GM18505 (cell line): ENCODE measurements around the gene PITPNM1.

Experiments used
- ATAC-seq: cut with Tn5 transposase; IDR thresholded peaks from one replicate; pipeline ENCODE4 v1.9.1; 2021; ENCODE audit not compliant: unreplicated experiment
- POLR2A ChIP-seq: IDR thresholded peaks from 4 replicates; pipeline ENCODE4 v1.6.1; 2011; ENCODE audit warnings: borderline replicate concordance; ENCODE audit not compliant: insufficient read depth, insufficient read length; ENCODE audit errors: extremely low read depth

Gene PITPNM1

GRCh38 chr11:67465189-67465510 is 40.0 kb downstream of the PITPNM1 start:
- ATAC-seq: no peak
- no peak for TF ChIP-seq POLR2A

DNA sequence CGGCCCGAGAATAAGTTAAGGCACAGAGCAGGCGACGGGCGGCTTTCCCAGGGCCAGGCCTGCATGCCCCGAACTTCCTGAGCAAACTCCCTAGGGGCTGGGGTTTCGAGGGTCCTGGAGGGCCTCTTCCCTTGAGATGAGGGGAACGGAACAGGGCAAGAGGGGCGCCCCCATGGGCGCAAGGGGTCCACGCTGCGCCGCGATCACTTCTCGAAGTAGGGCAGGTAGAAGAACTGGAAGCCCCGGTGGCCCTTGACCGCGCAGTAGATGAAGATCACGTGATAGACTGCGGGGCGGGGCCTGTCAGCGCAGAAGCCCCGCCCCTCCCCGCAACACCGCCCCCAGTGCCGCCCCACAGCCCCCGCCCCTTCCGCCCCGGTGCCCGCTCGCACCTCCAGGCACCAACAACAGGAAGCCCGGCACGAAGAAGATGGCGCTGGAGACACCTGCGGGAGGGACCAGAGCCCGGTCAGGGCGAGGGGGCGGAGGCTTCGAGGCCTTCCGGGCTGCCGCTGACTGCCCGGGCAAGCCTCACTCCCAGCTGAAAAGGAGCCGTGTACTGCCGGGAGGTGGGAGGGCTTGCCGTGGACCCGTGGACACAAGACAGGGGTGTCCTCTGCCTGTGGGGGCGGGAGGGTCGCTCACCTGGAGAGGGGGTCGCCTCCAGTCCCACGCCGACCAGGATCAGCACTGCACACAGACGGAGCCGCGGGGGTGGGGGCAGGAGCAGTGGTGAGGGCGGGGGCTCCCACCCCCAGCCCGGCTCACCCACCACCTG is 40.6 kb downstream of the PITPNM1 start:
- TF ChIP-seq POLR2A: peak; percentile 84
- peak; percentile 51 for ATAC-seq

- TF ChIP-seq POLR2A: no peak
- no peak for ATAC-seq
Measured at GRCh38 chr11:67463680-67464410, 41.3 kb downstream of the PITPNM1 start.

DNA sequence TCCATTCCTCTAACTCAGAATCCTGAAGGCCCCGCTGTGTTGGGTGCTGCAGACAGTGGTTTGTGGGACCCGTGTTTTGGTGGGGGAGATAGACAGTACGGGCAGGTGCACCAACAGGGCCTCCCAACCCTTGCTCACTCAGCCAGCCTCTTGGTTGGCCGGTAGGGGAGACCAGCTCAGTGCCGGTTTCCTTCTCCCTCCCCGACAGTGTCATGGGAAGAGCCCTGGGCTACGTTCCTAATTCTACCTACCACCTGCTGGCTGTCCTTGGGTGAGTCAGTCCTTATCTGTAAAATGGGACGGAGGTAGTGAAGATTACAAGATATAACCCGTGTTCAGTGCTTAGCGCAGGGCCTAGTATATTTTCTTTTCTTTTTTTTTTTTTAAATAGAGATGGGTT is 42.0 kb downstream of the PITPNM1 start:
- no peak for TF ChIP-seq POLR2A
- ATAC-seq: no peak

DNA sequence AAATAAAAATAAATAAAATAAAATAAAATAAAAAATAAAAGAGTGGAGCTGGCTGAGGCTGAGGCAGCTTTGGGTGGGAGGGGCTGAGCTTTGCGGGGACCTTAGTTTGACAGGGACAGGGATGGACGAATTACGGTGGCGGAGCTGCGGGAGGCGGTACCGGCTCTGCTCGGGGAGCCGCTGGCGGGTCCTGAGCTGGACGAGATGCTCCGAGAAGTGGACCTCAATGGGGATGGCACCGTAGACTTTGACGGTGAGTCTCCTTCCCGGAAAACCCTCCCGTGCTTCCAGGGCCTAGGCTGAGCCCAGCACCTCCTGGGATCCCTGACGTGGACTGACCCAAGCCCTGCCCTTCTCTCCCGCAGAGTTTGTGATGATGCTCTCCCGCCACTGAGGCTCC is 46.9 kb downstream of the PITPNM1 start:
- TF ChIP-seq POLR2A: no peak
- ATAC-seq: no peak

DNA sequence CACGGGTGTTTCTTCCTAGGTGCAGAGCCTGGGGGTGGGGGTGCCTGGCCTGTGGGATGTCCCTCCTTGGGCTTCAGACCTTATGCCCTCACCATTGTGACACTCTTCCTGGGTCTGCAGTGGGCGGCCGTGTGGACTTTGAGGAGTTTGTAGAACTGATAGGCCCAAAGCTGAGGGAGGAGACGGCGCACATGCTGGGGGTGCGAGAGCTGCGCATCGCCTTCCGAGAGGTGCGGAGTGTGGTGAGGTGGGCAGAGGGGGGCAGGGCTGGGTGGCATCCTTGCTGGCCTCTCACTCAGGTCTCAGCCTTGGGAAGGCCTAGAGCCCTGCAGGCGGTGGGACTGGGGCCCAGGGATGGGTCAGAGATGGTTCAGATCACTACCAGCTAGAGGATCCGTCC is 47.7 kb downstream of the PITPNM1 start:
- TF ChIP-seq POLR2A: no peak
- no peak for ATAC-seq

DNA sequence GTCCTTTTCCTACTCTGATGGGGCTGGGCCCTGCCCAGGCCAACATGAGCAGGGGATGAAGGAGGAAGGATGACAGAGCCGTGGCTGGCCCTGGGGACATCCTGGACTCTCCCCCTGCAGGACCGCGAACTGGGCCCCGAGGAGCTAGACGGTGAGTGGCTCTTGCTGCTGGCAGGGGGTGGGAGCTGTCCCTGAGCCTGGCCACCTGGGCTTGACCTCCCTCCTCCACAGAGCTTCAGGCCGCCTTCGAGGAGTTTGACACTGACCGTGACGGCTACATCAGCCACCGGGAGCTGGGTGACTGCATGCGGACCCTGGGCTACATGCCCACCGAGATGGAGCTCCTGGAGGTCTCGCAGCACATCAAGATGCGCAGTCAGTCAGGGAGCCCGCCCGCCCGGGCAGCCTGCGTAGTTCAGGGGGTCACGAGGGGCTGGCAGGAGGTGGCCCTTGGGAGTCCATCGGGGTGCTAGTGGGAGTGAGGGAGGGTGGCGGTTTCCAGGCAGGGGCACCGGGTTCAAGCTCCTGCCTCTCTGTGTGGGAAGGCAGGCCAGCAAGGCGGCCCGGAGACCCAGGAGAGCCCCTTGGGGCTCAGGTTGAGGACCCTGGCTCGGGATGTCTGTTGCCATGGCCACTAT is 49.0 kb downstream of the PITPNM1 start:
- ATAC-seq: no peak
- no peak for TF ChIP-seq POLR2A

- no peak for ATAC-seq
- TF ChIP-seq POLR2A: no peak
Measured at GRCh38 chr11:67455054-67455453, 50.1 kb downstream of the PITPNM1 start, which contains the start of gene CABP4. CABP4 (plus strand) TSS chr11:67455354; CDS start chr11:67455424, 70 bp downstream.

DNA sequence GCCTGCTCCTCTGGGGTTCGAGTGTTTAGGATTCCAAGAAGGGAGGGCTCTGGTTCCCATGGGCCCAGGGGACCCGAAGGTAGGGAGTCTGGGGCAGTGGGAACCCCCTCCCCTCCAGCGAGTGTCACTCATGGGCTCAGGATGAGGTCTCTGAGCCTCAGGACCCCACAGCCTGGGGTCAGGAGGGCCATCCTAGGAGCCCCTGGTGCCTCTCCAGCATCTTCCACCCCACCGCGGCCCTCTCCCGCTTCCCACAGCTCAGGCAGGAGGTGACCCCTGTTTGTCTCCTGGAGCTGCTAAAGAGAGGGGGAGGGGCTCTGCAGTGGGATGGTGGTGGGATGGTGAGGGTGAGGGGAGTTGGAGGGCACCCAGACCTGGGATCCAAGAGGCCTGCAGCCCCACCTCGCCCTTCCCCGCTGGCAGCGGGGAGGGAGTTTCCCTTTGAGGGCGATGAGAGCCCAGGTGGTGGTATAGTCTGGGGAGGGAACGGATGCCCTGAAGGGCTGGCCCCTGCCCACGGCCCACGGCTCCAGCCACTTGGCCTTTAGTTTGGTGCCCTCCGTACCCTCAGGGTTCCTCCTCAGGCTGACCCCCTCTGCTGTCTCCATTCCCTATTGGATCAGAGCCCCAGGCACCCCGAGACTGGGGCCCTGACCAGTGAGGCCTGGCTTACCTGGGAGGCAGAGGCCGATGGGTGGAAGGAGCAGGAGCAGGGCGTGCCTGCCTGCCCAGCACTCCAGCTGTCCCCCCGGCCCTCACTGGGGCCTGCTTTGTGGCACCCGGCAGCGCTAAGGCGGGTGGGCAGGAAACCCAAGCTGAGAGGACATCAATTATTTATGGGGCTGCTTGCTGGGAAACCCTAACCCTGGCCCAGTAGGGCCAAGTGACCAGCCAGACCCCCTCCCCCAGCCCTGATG is 51.1 kb downstream of the PITPNM1 start:
- ATAC-seq: no peak
- no peak for TF ChIP-seq POLR2A

GRCh38 chr11:67452141-67452952 is 52.8 kb downstream of the PITPNM1 start, which contains the start of gene GPR152:
GPR152 (minus strand) TSS chr11:67452729; CDS start chr11:67452724, 5 bp downstream.
- no peak for TF ChIP-seq POLR2A
- ATAC-seq: no peak

GRCh38 chr11:67451658-67451976 is 53.5 kb downstream of the PITPNM1 start:
- ATAC-seq: no peak
- TF ChIP-seq POLR2A: no peak
